RWPE2 (cell line): ENCODE measurements around the gene TRPV4.
A peak's percentile ranks its signal among the peaks of the same experiment; 100 is the strongest.

ENCODE experiments used
- ATAC-seq: fragments of 200-7000 bp; cut with Tn5 transposase; 3 replicates; pipeline ENCODE4 v1.9.1; 2021; ENCODE audit warnings: low read depth
- DNase-seq: peaks from one replicate; pipeline ENCODE4 v3.0.0-alpha.2; 2020; ENCODE audit warnings: low spot score
- H3K27ac ChIP-seq: fragments of 450-650 bp; 2 replicates; pipeline ENCODE4 v1.5.1; 2017; ENCODE audit warnings: mild to moderate bottlenecking; ENCODE audit not compliant: poor library complexity, severe bottlenecking
- H3K27me3 ChIP-seq: fragments of 250-450 bp; sonication (Bioruptor Pico); 2 replicates; pipeline ENCODE4 v1.5.1; 2021; ENCODE audit warnings: mild to moderate bottlenecking, moderate library complexity; ENCODE audit not compliant: insufficient read depth, poor library complexity, severe bottlenecking
- H3K36me3 ChIP-seq: fragments of 250-450 bp; sonication (Bioruptor Pico); 2 replicates; pipeline ENCODE4 v1.5.1; 2020; ENCODE audit warnings: low read depth, mild to moderate bottlenecking, moderate library complexity
- H3K4me1 ChIP-seq: fragments of 250-450 bp; sonication (Bioruptor Pico); 2 replicates; pipeline ENCODE4 v1.5.1; 2021; ENCODE audit warnings: mild to moderate bottlenecking, moderate library complexity; ENCODE audit not compliant: insufficient read depth, poor library complexity, severe bottlenecking
- H3K4me3 ChIP-seq: fragments of 250-450 bp; sonication (Bioruptor Pico); 2 replicates; pipeline ENCODE4 v1.5.1; 2021; ENCODE audit warnings: mild to moderate bottlenecking, moderate library complexity; ENCODE audit not compliant: severe bottlenecking
- H3K9me3 ChIP-seq: fragments of 250-450 bp; sonication (Bioruptor Pico); 2 replicates; pipeline ENCODE4 v1.5.1; 2021; ENCODE audit warnings: mild to moderate bottlenecking, moderate library complexity; ENCODE audit not compliant: severe bottlenecking
- CTCF ChIP-seq: fragments of 450-650 bp; IDR thresholded peaks from one replicate; pipeline ENCODE4 v1.5.1; 2017; ENCODE audit warnings: mild to moderate bottlenecking, moderate library complexity; ENCODE audit not compliant: poor library complexity, severe bottlenecking

TRPV4 gene

GRCh38 chr12:109753054-109753401 lies 80.2 kb downstream of the TRPV4 start:
- Histone ChIP-seq H3K4me3 (no peak overlapping the region), H3K36me3 (no peaks in the 10 kb centered on the region), H3K27ac (no peak overlapping the region), H3K27me3 (peaks cover 5% of the 10 kb centered on the region), H3K4me1 (no peaks in the 10 kb centered on the region), H3K9me3 (peaks cover 7% of the 10 kb centered on the region)
- no peak for ATAC-seq
- TF ChIP-seq CTCF: no peak
- DNase-seq: peak; percentile 29

GRCh38 chr12:109752117-109753053 lies 80.8 kb downstream of the TRPV4 start:
- Histone ChIP-seq H3K27ac (no peak overlapping the region), H3K9me3 (peaks cover 7% of the 10 kb centered on the region)
- TF ChIP-seq CTCF: no peak

GRCh38 chr12:109744986-109745942 lies 87.9 kb downstream of the TRPV4 start:
- no peak for TF ChIP-seq CTCF
- H3K9me3 ChIP-seq: no peaks in the 10 kb centered on the region
- no peak for ATAC-seq
- no peaks in the 10 kb centered on the region for H3K4me1 ChIP-seq
- peaks cover 5% of the 10 kb centered on the region for H3K27me3 ChIP-seq
- H3K27ac ChIP-seq: no peak overlapping the region
- H3K36me3 ChIP-seq: no peaks in the 10 kb centered on the region
- DNase-seq: no peak
- H3K4me3 ChIP-seq: no peak overlapping the region

More at GRCh38 chr12:109752117-109753053, 80.8 kb downstream of the TRPV4 start:
- H3K4me3 ChIP-seq: no peak overlapping the region
- ATAC-seq (no peak), DNase-seq (peak; percentile 13)
- no peaks in the 10 kb centered on the region for H3K36me3 ChIP-seq
- H3K4me1 ChIP-seq: no peaks in the 10 kb centered on the region
- H3K27me3 ChIP-seq: peaks cover 5% of the 10 kb centered on the region

DNA sequence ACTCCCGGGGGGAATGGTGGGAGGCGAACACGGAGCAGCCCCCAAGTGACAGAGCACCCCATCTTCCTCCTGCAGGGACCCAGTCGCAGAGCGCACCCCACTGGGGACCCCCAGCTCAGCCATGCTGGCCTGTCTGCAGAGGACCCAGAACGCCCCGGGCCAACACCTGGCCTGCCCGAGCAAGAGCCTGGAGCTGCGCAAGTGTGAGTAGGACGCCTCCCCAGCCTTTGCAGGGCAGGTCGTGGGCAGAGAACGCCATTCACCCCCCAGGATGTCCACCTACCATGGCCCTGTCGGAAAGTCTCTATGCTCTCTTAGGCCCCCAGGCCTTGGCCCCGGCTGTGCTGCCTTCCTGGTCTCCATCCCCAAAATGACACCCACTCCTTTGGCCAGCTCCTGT lies 89.2 kb downstream of the TRPV4 start:
- H3K27me3 ChIP-seq: peaks cover 2% of the 10 kb centered on the region
- TF ChIP-seq CTCF: no peak
- H3K27ac ChIP-seq: no peak overlapping the region
- H3K36me3 ChIP-seq: no peaks in the 10 kb centered on the region
- no peaks in the 10 kb centered on the region for H3K9me3 ChIP-seq
- no peak overlapping the region for H3K4me3 ChIP-seq
- DNase-seq (peak; percentile 27), ATAC-seq (no peak)
- no peaks in the 10 kb centered on the region for H3K4me1 ChIP-seq
